Stimulated activated CD8-positive, alpha-beta memory T cell treated with anti-CD3 and anti-CD28 coated beads, Interleukin-4, amount 100 ng/mL, for 1 hour (primary cell): Measurements from ENCODE around the gene GRK6.

ENCODE experiments used
- DNase-seq, 2 donors: peaks; one replicate each; pipeline ENCODE4 v3.0.0-alpha.2; 2020; ENCODE audit warnings: low read depth in 2 of 2, low spot score in 1 of 2

GRK6 gene

DNA sequence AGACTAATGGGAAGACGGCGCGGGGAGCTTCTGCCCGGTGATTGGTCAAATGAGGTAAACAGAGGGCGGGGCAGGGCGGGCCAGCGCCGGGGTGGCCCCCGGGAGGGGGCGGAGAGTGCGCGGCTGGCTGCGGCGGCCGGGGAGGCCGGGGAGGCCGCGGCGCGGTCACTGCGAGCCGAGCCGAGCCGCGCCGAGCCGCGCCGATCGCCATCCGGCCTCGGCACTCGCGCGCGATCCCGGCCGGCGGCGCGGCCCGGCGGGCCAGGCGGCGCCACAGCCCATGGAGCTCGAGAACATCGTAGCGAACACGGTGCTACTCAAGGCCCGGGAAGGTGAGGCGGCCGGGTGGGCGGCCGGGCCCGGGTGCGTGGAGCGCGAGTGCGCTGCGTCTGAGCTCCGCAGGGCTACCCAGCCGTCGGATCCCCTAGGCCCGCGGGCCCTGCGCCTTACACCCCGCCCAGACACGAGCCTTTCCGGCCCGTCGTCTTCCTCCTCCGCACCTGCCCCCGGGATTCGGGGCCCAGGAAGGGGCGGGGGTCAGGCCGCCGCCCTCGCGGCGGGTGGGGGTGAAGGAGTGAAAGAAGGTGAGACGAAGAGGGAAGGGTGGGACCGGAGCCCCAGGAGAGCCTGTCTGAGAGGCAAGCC, at the start of gene GRK6:
TSS of gene GRK6 (plus strand) at position 111 of the 645 bp plus-strand sequence. CDS start at position 281, 170 bp downstream.
- DNase-seq = peak in 1 of 2 donors; percentile 38

DNA sequence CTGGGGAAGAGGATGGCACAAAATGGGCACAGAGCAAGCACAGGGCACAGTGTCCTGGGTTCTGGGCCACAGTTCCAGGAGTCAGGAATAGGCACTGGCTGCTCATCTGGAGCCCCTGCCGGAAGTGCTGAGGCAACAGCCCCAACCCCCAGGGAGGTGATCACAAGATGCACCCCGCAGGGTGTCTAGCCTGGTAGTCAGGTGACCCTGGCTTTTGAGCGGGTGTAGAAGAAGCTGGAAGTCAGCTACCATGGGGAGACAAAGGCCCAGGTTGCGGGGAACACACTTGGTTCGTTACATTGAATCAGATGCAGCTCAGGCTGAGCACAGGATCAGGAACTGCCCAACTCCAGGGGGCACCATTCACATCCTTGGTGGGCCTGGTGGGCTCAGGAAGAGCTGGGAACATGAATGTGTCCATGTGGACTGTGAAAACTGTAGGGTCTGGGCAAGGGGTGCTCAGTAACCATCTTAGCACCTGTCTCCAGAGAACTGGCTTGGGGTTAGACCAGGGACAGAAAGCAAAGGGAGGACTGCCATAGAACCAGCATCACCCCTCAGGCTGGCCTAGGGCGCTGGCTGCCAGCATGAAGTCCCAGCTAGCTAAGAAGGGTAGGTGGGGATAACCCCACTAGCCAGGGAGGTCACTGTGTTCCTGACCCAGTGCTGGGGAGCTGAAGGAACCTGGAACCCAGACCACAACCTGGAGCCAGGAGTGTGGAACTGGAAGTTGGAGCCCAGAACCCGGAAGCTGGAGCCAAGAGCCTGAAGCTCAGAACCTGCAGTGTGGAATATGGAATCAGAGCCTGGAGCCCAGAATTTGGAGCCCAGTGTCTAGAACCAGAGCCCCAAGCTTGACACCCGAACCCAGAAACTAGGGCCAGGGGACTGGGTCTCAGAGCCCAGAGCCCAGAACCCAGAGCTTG, 48.4 kb upstream of the GRK6 start:
- no peak for DNase-seq

DNA sequence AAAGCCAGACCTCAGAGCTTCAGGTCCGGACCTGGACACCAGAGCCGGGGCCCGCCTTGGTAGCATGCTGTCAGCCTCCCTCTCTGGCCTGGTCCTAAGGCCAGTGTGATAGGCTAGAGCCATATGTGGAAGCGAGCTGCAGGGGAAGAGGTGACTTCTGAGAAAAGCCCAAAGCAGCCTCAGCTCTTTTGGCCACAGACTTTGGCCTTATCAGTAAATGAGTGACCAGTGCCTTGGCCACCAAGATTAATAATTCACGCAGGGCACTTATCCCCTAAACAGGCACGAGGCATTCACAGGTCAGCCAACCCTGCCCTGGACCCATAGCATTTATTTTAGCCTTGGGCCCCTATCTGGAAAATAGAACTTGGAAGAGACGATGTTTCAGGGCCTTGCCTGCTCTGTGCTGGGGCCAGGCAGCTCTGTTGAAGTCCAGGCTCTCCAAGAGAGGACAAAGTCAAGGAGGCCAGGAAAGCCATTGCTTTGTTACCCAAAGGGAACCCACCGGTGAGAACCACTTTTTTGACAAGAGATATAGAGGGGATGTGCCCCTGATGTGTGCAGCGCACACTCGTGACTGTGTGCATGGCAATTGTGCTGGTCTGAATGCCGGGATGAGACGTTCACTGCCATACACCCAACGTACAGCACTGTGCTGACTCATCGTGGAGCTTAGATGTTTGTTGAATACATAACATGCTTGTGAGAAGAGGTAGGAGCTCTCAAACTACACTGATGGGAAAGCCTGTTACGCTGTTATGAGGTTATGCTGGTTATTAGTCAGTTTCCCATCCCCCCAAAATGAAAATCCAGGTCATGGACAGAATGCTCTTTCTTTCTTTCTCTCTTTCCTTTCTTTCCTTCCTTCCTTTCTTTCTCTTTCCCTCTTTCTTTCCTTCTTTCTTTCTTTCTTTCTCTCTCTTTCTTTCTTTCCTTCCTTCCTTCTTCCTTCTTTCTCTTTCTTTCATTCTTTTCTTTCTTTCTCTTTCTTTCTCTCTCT, 47.3 kb upstream of the GRK6 start:
- no peak for DNase-seq

DNA sequence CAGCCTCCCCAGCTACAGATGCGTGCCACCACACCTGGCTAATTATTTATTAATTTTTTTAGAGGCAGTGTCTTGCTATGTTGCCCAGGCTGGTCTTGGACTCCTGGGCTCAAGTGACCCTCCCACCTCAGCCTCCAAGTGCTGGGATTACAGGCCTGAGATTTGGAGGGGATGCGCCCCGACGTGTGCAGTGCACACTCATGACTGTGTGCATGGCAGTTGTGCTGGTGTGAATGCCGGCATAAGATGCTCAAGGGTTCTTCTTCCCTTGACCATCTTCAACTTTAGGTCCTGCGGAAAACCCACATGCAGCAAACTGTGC, 45.7 kb upstream of the GRK6 start:
- DNase-seq = no peak

DNA sequence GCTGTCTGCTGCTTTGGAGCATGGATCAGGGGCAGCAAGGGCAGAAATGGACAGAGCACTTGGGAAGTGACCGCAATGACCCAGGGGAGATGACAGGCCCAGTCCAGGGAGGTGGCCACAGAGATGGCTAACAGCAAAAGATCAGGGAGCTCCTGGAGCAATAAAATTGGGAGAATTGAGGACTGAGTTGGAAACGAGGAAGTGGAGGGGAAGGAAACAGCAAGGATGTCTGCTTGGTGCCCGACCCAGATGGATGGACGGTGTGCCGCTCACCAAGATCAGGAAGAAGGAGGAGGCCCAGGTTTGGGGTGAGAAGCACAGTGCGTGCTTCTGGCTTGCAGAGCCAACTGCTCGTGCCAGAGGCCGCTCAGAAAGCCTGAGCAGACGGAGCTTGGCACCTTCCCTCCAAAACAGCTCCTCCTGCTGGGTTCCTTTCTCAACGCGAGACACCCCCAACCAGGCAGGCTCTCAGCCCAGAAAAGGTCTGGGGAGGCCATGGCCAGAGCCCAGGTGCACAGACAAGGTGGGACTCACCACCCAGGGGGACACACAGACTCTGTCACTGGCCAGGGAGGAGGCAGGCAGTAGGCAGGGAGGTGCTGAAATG, 44.0 kb upstream of the GRK6 start:
- DNase-seq = no peak

DNA sequence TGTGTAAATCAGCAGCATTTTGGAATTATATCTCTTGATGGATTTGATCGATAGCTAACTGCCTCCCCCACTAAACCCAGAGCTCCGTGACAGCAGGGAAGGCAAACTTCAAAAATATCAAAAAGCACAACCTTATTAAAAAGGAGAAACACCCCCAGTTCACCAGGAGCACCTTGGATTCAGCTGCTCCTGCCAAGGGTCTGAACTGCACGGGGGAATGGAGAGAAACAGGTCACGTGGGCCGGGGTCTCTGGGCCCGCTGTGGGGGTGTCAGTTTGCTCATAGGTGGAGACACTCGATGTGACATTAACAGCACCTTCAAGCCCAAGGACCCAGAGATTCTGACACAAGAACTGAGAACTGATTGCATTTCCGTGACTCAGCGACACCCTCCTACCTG, 43.3 kb upstream of the GRK6 start:
- DNase-seq = no peak

DNA sequence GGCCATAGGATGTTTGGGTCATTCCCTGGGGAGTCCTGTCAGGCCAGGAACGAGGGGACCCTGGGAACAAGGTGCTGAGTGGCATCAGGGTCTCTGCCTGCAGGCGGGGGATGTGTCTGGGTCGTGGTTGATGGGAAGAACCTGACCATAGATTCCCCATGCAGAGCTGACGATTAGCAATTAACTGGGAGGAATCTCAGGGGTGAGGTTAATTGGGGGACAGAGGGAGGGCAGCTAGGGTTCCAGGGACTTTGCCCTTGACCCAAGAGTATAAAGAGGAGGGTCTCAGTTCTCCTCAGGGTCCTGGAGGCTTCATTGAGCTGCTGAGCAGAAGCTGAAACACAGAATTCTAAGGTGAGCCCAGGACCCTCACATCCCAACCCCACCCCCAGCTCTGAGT, 42.3 kb upstream of the GRK6 start, which contains the start of gene SLC34A1:
TSS of gene SLC34A1 (plus strand) at position 301 of the 400 bp plus-strand sequence. CDS start 1,308 bp downstream, outside the sequence.
- DNase-seq = no peak

DNA sequence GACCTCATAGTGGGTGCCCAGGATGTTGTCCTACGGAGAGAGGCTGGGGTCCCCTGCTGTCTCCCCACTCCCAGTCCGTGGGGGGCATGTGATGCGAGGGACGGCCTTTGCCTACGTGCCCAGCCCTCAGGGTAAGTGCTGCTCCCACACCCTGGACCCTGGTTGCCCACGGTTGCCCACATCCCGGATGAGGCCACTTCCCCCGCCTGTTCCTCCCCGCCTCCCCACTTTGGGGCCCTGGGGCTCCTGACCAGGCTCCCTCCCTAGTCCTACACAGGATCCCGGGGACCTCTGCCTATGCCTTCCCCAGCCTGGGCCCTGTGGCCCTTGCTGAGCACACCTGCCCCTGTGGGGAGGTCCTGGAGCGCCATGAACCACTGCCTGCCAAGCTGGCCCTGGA, 40.8 kb upstream of the GRK6 start:
- no peak for DNase-seq

DNA sequence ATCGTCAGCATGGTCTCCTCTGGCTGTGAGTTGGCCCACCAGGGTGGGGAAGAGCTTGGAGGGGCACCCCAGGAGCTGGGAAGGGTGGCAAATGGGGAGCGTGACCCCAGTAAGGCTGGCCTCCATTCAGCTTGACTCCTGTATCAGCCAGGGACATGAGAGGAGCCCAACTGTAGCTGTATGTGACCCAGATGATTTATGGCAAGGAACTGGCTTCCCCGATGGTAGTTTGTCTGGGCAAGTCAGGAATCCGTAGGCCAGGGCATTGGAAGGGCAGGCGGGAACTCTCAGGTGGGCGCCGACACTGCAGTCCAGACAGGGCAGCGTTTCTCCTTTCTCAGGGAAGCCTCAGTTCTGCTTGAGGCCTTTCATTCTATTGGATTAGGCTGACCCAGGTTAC, 39.9 kb upstream of the GRK6 start:
- DNase-seq = no peak

DNA sequence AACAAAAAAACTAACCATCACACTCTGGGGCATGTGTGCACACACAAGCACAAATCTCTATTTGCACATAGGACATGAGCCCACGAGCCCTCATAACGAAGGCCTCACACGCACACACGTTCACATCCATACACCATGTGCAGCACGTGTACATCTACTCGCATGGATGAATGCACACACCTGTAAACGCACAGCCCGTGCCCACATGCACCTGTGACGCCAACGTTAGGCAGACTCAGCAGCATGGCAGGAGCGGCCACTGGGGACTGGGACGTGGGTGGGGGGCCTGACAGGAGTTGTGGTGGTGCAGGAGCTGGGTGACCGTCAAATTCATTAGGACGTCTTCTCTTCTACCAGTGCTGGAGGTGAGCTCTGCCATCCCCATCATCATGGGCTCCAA, 39.1 kb upstream of the GRK6 start:
- no peak for DNase-seq

DNA sequence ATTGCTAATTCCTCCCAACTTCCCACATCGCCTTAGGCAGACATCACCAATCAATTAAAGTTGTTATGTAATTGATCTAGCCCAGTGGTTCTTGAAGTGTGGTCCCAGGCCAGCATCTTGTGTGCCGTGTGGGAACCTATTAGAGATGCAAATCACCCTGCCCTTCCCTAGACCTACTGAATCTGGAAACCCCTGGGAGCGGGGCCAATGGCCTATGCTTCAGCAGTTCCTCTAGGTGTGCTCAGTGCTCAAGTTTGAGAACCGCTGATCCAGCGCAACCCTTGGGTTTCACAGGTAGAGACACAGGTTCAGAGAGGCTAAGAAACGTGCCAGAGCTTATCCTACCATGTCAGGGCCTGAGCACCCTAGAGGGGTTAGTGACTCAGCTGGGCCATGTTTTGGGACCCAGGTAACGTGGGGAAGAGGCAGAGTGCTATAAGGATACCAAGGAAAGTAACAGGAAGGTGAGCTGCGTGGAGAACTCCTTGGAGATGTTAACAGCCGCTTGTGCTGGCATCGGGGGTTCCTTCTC, 37.9 kb upstream of the GRK6 start:
- no peak for DNase-seq

DNA sequence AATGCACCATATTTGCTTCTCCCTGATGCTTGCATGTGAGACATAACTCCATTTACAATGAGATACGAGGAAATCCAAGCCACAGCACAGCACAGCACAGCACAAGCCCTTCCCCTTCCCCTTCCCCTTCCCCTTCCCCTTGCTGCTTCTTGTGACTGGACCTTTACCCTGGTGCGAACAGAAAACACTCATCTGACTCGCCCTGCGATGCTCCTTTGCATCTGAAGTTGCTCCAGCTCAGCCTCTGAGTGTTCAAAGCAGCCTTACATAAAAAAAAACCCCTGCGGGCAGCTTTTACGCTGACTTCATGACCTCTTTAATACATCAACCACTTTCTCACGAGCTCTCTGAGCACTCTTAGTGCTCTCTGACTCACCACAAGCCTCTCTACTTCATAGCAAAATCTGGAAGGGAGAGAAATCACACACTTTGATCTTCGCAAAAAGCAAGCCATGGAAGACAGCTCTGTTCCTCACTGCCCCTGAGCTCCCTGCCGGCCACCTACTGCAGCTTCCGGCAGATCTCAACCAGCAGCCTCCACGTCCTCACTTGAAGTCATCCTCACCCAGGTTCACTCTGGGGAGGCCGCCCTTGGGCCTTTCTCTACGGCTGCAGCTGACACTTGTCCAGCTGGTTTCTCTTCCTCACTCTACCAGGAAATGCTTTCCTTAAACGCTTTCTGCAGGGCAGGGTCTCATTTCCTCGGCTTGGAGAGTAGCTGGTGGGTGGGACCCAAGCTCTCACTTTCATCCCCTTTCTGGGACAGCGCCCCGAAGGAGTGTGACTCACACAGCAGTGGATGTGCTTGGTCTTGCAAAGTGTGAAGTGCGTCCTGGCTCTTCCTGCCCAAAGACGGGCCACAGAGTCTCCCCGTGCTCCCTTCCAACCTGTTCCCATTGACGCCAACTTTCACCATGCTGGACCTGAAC, 37.0 kb upstream of the GRK6 start:
- no peak for DNase-seq

DNA sequence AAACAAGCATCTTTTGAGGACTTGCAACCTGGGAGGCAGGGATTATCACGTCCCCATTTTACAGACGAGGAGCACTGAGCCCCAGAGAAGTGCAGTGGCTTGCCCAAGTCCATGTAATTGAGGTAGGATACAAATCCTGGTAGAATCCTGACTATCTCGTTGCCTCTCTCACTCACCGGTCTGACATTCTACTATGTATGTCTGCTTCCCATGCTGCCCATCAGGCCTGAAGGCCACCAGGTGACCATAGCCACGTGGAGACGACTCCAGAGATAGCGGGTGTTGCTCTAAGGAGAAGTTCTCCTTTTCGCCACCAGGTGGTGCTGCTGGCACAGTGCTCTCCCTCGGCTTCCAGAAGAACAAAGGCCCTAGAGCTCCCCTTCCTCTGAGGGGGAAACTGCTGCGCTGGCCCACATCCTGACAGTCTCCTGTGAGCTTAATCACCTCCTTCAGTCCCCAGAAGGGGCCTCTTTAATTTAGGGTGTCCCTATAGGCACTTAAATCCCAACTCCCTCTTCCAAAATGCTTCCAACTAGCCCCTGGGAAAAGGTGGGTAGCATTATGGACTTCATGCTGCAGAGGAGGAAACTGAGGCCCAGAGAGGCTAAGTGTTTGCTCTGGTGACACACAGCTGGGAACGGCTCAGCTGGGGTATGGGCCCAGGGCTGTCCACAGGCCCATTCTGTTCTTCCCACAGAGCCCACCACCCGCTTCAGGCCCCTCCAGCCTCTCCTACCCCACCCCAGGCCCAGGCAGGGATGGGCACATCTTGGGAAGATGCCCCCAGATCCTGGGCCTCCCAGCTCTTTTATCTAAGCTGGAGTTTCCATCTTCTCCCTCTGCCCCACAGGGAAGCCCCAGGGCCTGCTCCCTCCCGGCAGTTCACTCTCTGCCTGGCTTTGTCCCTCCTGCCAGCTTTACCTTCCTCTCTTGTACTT, 35.8 kb upstream of the GRK6 start:
- peak; percentile 65 to 72 for DNase-seq

DNA sequence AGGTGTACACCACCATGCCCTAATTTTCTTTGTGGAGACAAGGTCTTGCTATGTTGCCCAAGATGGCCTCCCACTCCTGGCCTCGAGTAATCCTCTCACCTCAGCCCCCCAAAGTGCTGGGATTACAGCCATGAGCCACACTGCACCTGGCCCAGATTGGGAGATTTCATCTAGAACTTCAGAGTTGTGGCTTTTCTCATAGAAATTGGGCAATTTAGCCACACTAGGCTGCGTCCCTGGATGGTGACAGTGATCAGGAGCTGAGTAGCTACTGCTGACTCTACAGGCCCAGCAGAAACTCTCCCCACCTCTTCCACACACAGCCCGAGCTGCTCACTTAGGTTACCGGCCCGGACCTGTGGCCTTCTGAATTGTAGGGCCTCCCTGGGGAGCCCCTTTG, 33.7 kb upstream of the GRK6 start:
- DNase-seq = no peak

DNA sequence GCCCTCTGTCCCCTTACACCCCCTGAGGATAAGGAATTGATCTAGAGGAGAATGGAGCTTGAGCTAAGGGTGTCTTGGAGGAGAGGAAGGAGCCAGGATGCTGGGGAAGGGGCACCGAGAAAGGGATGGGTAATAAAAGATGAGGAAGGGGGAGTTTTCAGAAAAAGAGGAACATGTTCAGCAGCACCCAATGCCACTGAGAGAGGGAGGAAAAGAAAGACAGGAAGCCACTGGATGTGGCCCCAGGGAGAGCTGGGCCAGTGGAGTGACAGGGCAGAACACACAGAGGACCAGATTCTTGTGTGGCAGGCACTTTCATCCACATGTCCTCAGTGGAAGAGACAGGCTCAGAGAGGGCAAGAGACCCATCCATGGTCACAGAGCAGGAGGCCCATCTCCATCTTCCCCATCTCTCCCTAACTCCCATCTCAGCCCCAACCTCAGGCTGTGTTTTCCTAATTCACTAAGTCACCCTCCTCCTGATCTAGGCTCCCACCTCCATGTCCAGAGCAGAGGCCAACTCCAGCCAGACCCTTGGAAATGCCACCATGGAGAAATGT, 33.2 kb upstream of the GRK6 start:
- no peak for DNase-seq

DNA sequence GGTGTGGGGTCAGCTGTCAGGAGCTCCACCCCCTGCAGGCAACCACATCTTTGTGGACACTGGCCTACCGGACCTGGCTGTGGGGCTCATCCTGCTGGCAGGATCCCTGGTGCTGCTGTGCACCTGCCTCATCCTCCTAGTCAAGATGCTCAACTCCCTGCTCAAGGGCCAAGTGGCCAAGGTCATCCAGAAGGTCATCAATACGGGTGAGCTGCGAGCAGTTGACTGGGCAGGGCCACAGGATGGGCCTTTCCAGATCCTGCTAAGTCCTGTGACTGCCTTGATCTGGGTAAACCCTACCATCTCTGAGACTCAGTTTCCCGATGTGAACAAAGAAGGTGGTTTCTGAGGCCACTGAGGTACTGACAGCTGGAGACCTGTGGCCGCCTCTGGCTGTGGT, 32.5 kb upstream of the GRK6 start:
- no peak for DNase-seq

DNA sequence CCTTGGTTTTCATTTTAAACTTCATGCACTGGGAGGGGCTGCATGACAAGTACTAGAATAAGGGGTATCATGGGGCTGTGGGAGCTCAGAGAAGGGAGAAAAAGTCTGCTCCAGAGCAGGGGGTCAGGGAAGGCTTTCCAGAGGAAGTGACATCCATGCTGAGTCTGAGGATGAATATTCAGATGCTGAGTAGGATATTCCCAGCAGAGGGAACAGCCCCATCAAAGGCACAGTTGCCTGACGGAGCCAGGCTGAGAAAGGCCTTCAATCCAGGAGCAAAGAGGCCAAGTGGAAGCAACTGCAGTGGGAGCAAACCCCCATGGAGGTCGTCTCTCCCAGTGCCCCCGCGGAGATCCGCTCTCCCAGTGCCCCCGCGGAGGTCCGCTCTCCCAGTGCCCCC, 30.4 kb upstream of the GRK6 start:
- no peak for DNase-seq

DNA sequence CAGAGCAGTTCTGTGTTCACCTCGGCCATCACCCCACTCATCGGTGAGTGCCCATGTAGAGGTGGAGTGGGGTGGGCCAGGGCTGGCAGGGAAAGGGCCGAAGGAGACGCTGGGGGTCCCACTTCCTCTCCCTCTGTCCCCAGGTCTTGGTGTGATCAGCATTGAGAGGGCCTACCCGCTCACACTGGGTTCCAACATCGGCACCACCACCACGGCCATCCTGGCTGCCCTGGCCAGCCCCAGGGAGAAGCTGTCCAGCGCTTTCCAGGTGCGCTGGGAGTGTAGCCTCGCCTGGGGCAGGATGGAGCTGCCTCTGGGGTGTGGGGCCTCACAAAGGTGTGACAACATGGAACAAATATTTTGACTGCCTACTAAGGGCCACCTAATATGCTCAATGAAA, 29.7 kb upstream of the GRK6 start:
- DNase-seq = no peak
